ENCODE measurements around the gene MAP4K3.

GRCh38 chr2:39313575-39313974 lies 123.5 kb downstream of the MAP4K3 start:
- TF ChIP-seq CTCF (IDR thresholded peaks at IDR 0.05; ENCODE audit: low read depth, low read length), result no peak
- no peak for TF ChIP-seq POLR2A (IDR thresholded peaks at IDR 0.05; ENCODE audit: extremely low read depth, insufficient read length)
- TF ChIP-seq MAX (IDR thresholded peaks at IDR 0.05; ENCODE audit: low read depth, low read length), result no peak
- TF ChIP-seq MYC (IDR thresholded peaks at IDR 0.05; ENCODE audit: low read depth, low read length), result no peak
